Activated CD8-positive, alpha-beta T cell treated with anti-CD3 and anti-CD28 coated beads for 36 hours (primary cell): ENCODE results near the gene IL23R. TPM values are rescaled to one million over a fixed set of nuclear protein-coding genes. Genes with fewer than 3 reads are reported as not detected.

ENCODE experiments used
- ATAC-seq: fragments of 200-7000 bp; cut with Tn5 transposase; one replicate; pipeline ENCODE4 v1.10.0; 2021; ENCODE audit warnings: mild to moderate bottlenecking, moderate library complexity
- CTCF ChIA-PET: fragments of 350-600 bp; sonication (Branson Sonifier 250); formaldehyde crosslinking; loops from one replicate; lab custom pipeline; 2021; ENCODE audit warnings: antibody characterized with exemption; lab: Charles Lee
- POLR2A ChIA-PET: fragments of 350-600 bp; sonication (Branson Sonifier 250); formaldehyde crosslinking; loops from one replicate; lab custom pipeline; 2021; ENCODE audit warnings: antibody characterized with exemption; lab: Charles Lee
- DNase-seq: peaks from one replicate; pipeline ENCODE4 v3.0.0-alpha.2; 2020
- H3K27ac Mint-ChIP-seq: one replicate; pipeline ENCODE4 v1.8.0; 2021; ENCODE audit warnings: mild to moderate bottlenecking, mixed read lengths
- H3K27me3 Mint-ChIP-seq: one replicate; pipeline ENCODE4 v1.8.0; 2021; ENCODE audit warnings: mixed read lengths
- H3K36me3 Mint-ChIP-seq: one replicate; pipeline ENCODE4 v1.8.0; 2021; ENCODE audit warnings: low read depth, mixed read lengths
- H3K4me1 Mint-ChIP-seq: one replicate; pipeline ENCODE4 v1.8.0; 2021; ENCODE audit warnings: low read depth, mixed read lengths
- H3K4me3 Mint-ChIP-seq: one replicate; pipeline ENCODE4 v1.8.0; 2021; ENCODE audit warnings: mild to moderate bottlenecking, moderate library complexity, mixed read lengths
- H3K9me3 Mint-ChIP-seq: one replicate; pipeline ENCODE4 v1.8.0; 2021; ENCODE audit warnings: mixed read lengths
- CTCF ChIP-seq: fragments of 200-600 bp; IDR thresholded peaks from one replicate; pipeline ENCODE4 v1.8.0; 2022; ENCODE audit warnings: antibody characterized with exemption, mild to moderate bottlenecking
- intact Hi-C: fragments of 100-400 bp; cut with micrococcal nuclease; formaldehyde crosslinking; loops from one replicate; pipeline ENCODE4 v1.10.0; 2022
- total RNA-seq, 2 experiments: library from RNA; stranded (reverse); gene quantifications; one replicate each; pipeline ENCODE4 v1.2.3, GENCODE V29; 2021

Gene IL23R
- total RNA-seq, 2 experiments from 2014 or later: 1.0 to 1.2 TPM

- ChIA-PET CTCF (interaction anchor here (1.1 to 3.9 kb wide), 3 partner anchors 13 to 272 kb away, joined by 3 to 31 read pairs (median 4); no protein-coding TSS in a partner anchor), POLR2A (no interaction called here)
- intact Hi-C loops: no loop called here
- Mint-ChIP-seq H3K4me1 (peaks cover 7% of the 10 kb centered on the region), H3K4me3 (no peak overlapping the region), H3K36me3 (no peaks in the 10 kb centered on the region), H3K27ac (no peak overlapping the region), H3K27me3 (peaks cover 3% of the 10 kb centered on the region), H3K9me3 (no peaks in the 10 kb centered on the region)
- DNase-seq (no peak), ATAC-seq (no peak)
- no peak for TF ChIP-seq CTCF
Measured at GRCh38 chr1:67228791-67229190, 62.5 kb downstream of the IL23R start.

GRCh38 chr1:67230539-67230938, 64.3 kb downstream of the IL23R start:
- intact Hi-C loops: loop anchor here (5.0 kb wide), 2 partner anchors 107 to 172 kb away; no protein-coding TSS in a partner anchor
- no peak overlapping the region for H3K27ac Mint-ChIP-seq
- ATAC-seq (no peak), DNase-seq (no peak)
- ChIA-PET POLR2A (no interaction called here), CTCF (interaction anchor here (1.7 to 3.9 kb wide), 2 partner anchors 17 to 270 kb away, joined by 3 to 31 read pairs; no protein-coding TSS in a partner anchor)
- no peak overlapping the region for H3K4me3 Mint-ChIP-seq
- no peaks in the 10 kb centered on the region for H3K36me3 Mint-ChIP-seq
- peaks cover 5% of the 10 kb centered on the region for H3K27me3 Mint-ChIP-seq
- H3K9me3 Mint-ChIP-seq: no peaks in the 10 kb centered on the region
- H3K4me1 Mint-ChIP-seq: peaks cover 9% of the 10 kb centered on the region
- no peak for TF ChIP-seq CTCF

GRCh38 chr1:67236277-67236676, 70.0 kb downstream of the IL23R start:
- CTCF ChIA-PET: no interaction called here
- intact Hi-C loops: loop anchor here (5.0 kb wide), 1 partner anchor 36 kb away; no protein-coding TSS in a partner anchor
- peaks cover 12% of the 10 kb centered on the region for H3K4me1 Mint-ChIP-seq

GRCh38 chr1:67239738-67240137, 73.5 kb downstream of the IL23R start:
- Mint-ChIP-seq H3K36me3 (no peaks in the 10 kb centered on the region), H3K4me3 (no peak overlapping the region), H3K9me3 (no peaks in the 10 kb centered on the region), H3K27ac (no peak overlapping the region), H3K4me1 (peaks cover 13% of the 10 kb centered on the region), H3K27me3 (peaks cover 5% of the 10 kb centered on the region)
- POLR2A ChIA-PET: interaction anchor here (0.7 kb wide), 1 partner anchor 189 kb away, joined by 3 read pairs; no protein-coding TSS in a partner anchor
- TF ChIP-seq CTCF: no peak
- CTCF ChIA-PET: interaction anchor here (1.1 to 1.8 kb wide), 4 partner anchors 25 to 261 kb away, joined by 3 to 5 read pairs (median 4); no protein-coding TSS in a partner anchor
- ATAC-seq: peak; percentile 20
- intact Hi-C loops: loop anchor here (5.0 kb wide), 1 partner anchor 33 kb away; no protein-coding TSS in a partner anchor
- no peak for DNase-seq

More at GRCh38 chr1:67236277-67236676, 70.0 kb downstream of the IL23R start:
- Mint-ChIP-seq H3K27ac (no peak overlapping the region), H3K27me3 (peaks cover 5% of the 10 kb centered on the region), H3K36me3 (no peaks in the 10 kb centered on the region), H3K4me3 (no peak overlapping the region), H3K9me3 (no peaks in the 10 kb centered on the region)
- ATAC-seq (no peak), DNase-seq (no peak)
- POLR2A ChIA-PET: no interaction called here
- no peak for TF ChIP-seq CTCF

GRCh38 chr1:67241200-67241746, 75.0 kb downstream of the IL23R start:
- ATAC-seq (no peak), DNase-seq (peak; percentile 9)
- no peaks in the 10 kb centered on the region for H3K36me3 Mint-ChIP-seq
- TF ChIP-seq CTCF: no peak
- ChIA-PET POLR2A (interaction anchor here (0.6 kb wide), 1 partner anchor 178 kb away, joined by 3 read pairs; no protein-coding TSS in a partner anchor), CTCF (interaction anchor here (1.2 to 2.0 kb wide), 4 partner anchors 12 to 259 kb away, joined by 4 to 7 read pairs (median 5); no protein-coding TSS in a partner anchor)
- no peak overlapping the region for H3K4me3 Mint-ChIP-seq
- no peaks in the 10 kb centered on the region for H3K9me3 Mint-ChIP-seq
- no peak overlapping the region for H3K27ac Mint-ChIP-seq
- H3K4me1 Mint-ChIP-seq: peaks cover 13% of the 10 kb centered on the region
- intact Hi-C loops: no loop called here
- H3K27me3 Mint-ChIP-seq: peaks cover 3% of the 10 kb centered on the region
